GM06990 (cell line): ENCODE data around the gene APBA2.

Experiments
- DNase-seq: peaks from one replicate; pipeline ENCODE4 v3.0.0-alpha.2; 2011; ENCODE audit not compliant: insufficient read length; ENCODE audit errors: extremely low read depth
- H3K27me3 ChIP-seq: replicated peaks from 2 replicates; pipeline ENCODE4 v1.6.0; 2011; ENCODE audit warnings: low read length; ENCODE audit not compliant: control insufficient read depth, insufficient read depth
- H3K36me3 ChIP-seq: 2 replicates; pipeline ENCODE4 v1.5.1; 2011; ENCODE audit warnings: low read length; ENCODE audit not compliant: control insufficient read depth, insufficient read depth
- H3K4me3 ChIP-seq: replicated peaks from 2 replicates; pipeline ENCODE4 v1.5.1; 2011; ENCODE audit warnings: low read depth, mild to moderate bottlenecking, control low read depth, low read length
- CTCF ChIP-seq: IDR thresholded peaks from 2 replicates; pipeline ENCODE4 v1.5.1; 2011; ENCODE audit warnings: low read length, control low read depth, mild to moderate bottlenecking, inconsistent platforms; ENCODE audit not compliant: insufficient read depth, poor library complexity, severe bottlenecking

Gene APBA2

GRCh38 chr15:28981351-28981720, 95.6 kb downstream of the APBA2 start:
- no peaks in the 10 kb centered on the region for H3K36me3 ChIP-seq
- TF ChIP-seq CTCF: no peak
- H3K4me3 ChIP-seq: no peak overlapping the region
- peaks cover 2% of the 10 kb centered on the region for H3K27me3 ChIP-seq
- no peak for DNase-seq

GRCh38 chr15:28981921-28982320, 96.1 kb downstream of the APBA2 start:
- DNase-seq: no peak
- H3K4me3 ChIP-seq: no peak overlapping the region
- no peaks in the 10 kb centered on the region for H3K36me3 ChIP-seq
- no peak for TF ChIP-seq CTCF
- peaks cover 2% of the 10 kb centered on the region for H3K27me3 ChIP-seq

- Histone ChIP-seq H3K27me3 (peaks cover 2% of the 10 kb centered on the region), H3K36me3 (no peaks in the 10 kb centered on the region), H3K4me3 (no peak overlapping the region)
- DNase-seq: no peak
- TF ChIP-seq CTCF: no peak
These were observed 97.1 kb downstream of the APBA2 start for GRCh38 chr15:28982886-28983285.

- DNase-seq: no peak
- TF ChIP-seq CTCF: no peak
These were observed 97.9 kb downstream of the APBA2 start for GRCh38 chr15:28983432-28984311.

GRCh38 chr15:28984421-28985315, 98.9 kb downstream of the APBA2 start:
- no peak for TF ChIP-seq CTCF
- H3K4me3 ChIP-seq: no peak overlapping the region
- no peak for DNase-seq
- H3K36me3 ChIP-seq: no peaks in the 10 kb centered on the region
- no peaks in the 10 kb centered on the region; the same call in 1 of the 2 replicates for H3K27me3 ChIP-seq

More at GRCh38 chr15:28983432-28984311, 97.9 kb downstream of the APBA2 start:
- H3K4me3 ChIP-seq: no peak overlapping the region
- H3K36me3 ChIP-seq: no peaks in the 10 kb centered on the region
- H3K27me3 ChIP-seq: peaks cover 2% of the 10 kb centered on the region
